ENCODE data around the gene OR10H3.
"Not testable (repeated sequence)": the region's sequence is repeated elsewhere in the genome, so short reads cannot be mapped to it uniquely, and the experiment has no call there.

Gene OR10H3

DNA sequence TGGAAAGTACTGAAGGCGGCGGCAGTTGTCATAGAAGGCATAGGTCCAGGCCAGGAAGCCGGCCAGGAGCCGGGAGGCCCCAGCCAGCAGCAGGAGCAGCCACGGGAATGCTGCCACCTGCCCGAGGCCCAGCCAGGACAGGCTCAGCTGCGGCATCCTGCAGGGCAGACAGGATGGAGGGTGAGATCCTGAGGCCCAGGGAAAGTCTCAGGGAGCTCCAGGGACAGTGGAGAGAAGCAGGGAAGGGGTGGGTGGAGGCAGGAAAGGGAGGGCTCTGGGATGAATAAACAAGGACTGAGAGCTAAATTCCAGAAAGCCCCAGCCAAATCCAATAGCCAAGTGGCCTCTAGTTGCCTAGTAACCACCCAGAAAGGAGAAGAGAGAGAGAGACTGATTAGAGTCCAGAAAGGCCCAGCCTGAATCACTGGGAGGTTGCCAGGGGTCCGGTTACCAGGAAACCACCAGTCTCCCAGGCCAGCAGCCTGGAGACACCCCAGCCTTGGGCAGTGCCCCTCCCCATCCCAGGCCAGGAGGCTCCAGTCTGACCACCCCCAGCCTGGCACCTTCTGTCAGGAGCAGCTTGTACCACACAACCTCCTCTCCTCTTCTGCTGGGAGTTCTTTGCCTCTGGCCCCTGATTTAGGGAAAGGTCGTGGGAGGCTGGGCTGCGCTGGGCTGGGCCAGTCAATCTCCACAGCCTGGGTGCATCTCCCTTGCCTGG is 42.1 kb downstream of the OR10H3 start:
- no peak for DNase-seq

- DNase-seq: no peak
These were observed 43.0 kb downstream of the OR10H3 start for GRCh38 chr19:15780610-15781418.

GRCh38 chr19:15781661-15782060 is 43.9 kb downstream of the OR10H3 start:
- no peak for DNase-seq

- DNase-seq: no peak
These were observed 44.4 kb downstream of the OR10H3 start for GRCh38 chr19:15782211-15782610.

- DNase-seq: not testable (repeated sequence)
These were observed 45.1 kb downstream of the OR10H3 start for GRCh38 chr19:15782896-15783295.

DNA sequence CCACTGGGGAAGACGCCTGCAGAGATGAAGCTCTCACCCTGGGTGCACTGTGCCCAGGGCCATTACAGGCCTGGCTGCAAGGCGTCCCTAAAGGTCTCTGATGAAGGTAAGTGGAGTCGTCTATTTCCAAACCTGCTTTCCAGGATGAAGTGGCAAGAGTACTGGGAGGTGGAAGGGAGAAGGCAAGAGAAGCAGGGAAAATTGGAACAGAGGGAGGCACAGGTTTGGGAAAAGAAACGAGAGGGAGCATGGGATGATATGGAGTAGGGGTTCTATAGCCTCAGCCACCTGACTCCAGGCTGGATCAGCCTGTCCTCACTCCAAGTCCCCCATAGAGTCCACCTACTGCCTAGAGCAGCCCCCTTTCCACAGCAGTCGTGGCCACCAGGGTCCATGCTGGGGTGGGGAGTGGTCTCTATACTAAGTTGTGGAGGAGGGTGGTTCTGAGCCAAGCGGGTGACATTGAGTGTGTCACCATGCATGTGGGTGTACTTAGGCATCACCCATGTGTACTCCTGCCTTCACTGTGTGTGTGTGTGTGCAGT is 49.9 kb downstream of the OR10H3 start, which contains the start of gene OR10H5:
OR10H5 (plus strand) TSS at position 51 of the 545 bp plus-strand sequence. CDS start 6,388 bp downstream, outside the sequence.
- no peak for DNase-seq

DNA sequence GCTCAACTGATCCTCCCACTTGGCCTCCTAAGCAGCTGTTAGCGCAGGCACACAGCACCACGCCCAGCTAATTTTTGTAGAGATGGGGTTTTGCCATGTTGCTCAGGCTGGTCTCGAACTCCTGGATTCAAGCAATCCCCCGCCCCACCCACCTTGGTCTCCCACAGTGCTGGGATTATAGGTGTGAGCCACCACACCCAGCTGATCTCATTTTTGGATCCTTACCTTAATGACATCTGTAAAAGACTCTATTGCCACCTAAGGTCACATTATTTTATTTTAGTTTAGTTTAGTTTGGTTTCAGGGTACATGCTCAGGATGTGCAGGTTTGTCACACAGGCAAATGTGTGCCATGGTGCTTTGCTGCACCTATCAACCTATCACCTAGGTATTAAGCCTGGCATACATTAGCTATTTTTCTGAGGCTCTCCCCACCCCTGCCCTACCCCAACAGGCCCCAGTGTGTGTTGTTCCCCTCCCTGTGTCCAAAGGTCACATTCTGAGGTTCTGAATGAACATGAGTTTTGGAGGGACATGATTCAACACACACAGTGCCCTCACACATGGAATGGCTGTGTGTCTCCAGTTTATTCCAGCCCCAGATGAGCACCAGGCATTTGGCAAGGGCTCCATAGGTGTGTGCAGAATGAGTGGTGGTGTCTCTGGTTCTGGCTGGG is 50.9 kb downstream of the OR10H3 start:
- DNase-seq: no peak

DNA sequence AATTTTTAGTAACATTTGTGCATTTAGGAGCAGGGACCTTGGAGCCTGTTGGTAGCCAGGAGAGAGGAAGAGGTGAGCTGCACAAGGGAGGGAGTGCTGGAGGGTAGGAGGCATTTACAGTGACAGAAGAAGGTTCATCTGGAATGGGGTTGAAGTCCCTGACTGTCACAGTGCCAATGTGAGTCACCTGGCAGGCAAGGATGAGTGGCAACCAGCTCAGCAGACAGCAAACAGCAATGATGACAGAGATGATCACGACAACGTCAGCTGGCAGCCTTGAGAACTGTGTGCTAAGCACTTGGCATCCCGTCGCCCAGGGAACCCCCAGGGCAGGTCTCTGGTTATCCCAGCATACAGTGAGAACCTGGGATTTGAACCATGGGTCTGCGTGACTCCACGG is 52.3 kb downstream of the OR10H3 start:
- no peak for DNase-seq
